OCI-LY1 (cell line): ENCODE measurements around the gene CDC23.

Experiments used
- CTCF ChIP-seq: fragments of 200-600 bp; sonication (generic), shearing (Covaris generic); IDR thresholded peaks from 2 replicates; pipeline ENCODE4 v1.5.1; 2017; ENCODE audit warnings: mild to moderate bottlenecking, antibody characterized with exemption, low read length, moderate library complexity, mixed read lengths
- EZH2 ChIP-seq: fragments of 200-600 bp; sonication (generic), shearing (Covaris generic); IDR thresholded peaks from 2 replicates; pipeline ENCODE4 v1.8.0; 2017; ENCODE audit warnings: borderline replicate concordance, mixed run types, mild to moderate bottlenecking, antibody characterized with exemption, low read length, moderate library complexity, mixed read lengths

- no peak for TF ChIP-seq EZH2
- TF ChIP-seq CTCF: no peak
Measured at GRCh38 chr5:138188626-138189025, 24.5 kb downstream of the CDC23 start.
